Epithelial cell of proximal tubule (primary cell): ENCODE results near the gene TVP23A. TPM values are rescaled to one million over a fixed set of nuclear protein-coding genes. Genes with fewer than 3 reads are reported as not detected.
A peak's percentile ranks its signal among the peaks of the same experiment; 100 is the strongest.
"Not testable (repeated sequence)": the region's sequence is repeated elsewhere in the genome, so short reads cannot be mapped to it uniquely, and the experiment has no call there.

ENCODE experiments used
- DNase-seq: peaks from one replicate; pipeline ENCODE4 v3.0.0-alpha.2; 2011; ENCODE audit warnings: low read depth
- H3K4me3 ChIP-seq: 2 replicates; pipeline ENCODE4 v1.5.1; 2011; ENCODE audit warnings: low read depth, mild to moderate bottlenecking, low read length
- total RNA-seq: library from RNA; depleted of rRNA; stranded (reverse); fragments of >200 nt; gene quantifications from 2 replicates; pipeline ENCODE4 v1.2.3, GENCODE V29; 2015
- TF ChIP-seq, protein P1 (sequence below): conservative IDR thresholded peaks from 2 replicates; pipeline ENCODE4 v1.5.1; 2012; ENCODE audit warnings: low read depth, mild to moderate bottlenecking, low read length

The TVP23A gene
- total RNA-seq, 1 donor from 2014 or later = not detected

DNA sequence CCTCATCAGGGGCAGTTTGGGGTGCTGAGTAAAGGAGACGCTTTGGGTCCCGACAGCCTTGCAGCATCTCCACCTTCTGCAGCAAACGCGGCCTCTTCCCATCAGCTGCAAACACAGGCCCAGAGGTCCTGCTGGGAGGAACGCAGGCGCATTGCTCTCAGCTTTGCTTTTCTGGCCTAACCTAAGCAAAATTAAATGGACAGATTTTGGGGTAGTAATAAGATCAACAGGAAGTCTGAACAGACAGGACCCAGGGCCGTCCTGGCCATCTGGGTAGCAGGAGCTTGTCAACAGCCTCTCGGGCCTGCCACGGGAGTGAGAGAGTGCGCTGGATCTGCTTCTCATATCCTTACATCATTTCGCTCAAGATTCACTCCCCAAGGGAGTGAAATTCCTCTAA, 67.8 kb downstream of the TVP23A start:
- no peak overlapping the region for H3K4me3 ChIP-seq
- TF ChIP-seq, protein P1, sequence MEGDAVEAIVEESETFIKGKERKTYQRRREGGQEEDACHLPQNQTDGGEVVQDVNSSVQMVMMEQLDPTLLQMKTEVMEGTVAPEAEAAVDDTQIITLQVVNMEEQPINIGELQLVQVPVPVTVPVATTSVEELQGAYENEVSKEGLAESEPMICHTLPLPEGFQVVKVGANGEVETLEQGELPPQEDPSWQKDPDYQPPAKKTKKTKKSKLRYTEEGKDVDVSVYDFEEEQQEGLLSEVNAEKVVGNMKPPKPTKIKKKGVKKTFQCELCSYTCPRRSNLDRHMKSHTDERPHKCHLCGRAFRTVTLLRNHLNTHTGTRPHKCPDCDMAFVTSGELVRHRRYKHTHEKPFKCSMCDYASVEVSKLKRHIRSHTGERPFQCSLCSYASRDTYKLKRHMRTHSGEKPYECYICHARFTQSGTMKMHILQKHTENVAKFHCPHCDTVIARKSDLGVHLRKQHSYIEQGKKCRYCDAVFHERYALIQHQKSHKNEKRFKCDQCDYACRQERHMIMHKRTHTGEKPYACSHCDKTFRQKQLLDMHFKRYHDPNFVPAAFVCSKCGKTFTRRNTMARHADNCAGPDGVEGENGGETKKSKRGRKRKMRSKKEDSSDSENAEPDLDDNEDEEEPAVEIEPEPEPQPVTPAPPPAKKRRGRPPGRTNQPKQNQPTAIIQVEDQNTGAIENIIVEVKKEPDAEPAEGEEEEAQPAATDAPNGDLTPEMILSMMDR = no peak
- no peak for DNase-seq

- no peak for DNase-seq
- TF ChIP-seq, protein P1 = no peak
These were observed 72.8 kb downstream of the TVP23A start for GRCh38 chr16:10745841-10746240.

GRCh38 chr16:10744370-10745030, 74.1 kb downstream of the TVP23A start:
- TF ChIP-seq, protein P1 = no peak
- DNase-seq = no peak
- peak overlapping the region; percentile 57 for H3K4me3 ChIP-seq

More at GRCh38 chr16:10745841-10746240, 72.8 kb downstream of the TVP23A start:
- no peak overlapping the region for H3K4me3 ChIP-seq

DNA sequence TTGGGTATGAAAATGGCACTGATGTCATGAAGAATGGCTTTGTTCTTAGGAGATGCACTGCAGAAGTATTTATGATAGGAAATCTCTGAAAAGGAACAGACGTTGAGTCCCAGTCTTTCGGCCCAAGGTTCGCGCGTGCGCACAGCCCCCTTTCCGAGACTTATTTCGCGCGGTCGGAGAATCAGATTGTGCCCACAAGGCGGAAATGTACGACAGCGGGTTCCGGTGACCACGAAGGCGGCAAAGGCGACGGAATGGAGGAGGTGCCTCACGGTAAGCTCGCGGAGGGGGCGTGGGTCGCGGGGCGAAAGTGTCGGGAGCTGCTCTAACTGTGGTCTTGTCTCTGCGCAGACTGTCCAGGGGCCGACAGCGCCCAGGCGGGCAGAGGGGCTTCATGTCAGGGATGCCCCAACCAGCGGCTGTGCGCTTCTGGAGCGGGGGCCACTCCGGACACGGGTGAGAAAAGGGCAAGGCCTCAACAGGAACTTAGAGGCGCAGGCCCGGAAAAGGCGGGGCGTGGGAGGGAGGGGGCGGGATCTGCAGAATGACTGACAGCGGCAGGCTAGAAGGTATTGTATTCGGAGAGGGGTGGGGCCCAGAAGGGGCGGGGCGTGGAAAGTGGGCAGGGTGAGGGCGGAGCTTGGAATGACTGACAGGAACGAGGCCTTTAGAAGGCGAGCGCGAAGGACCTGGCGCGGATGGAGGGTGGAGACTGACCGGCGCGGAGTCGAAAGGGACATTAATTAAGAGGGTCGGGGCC, 74.8 kb downstream of the TVP23A start, which contains the start of gene NUBP1:
Gene NUBP1 (plus strand): TSS at position 233 of the 760 bp plus-strand sequence. CDS start 22 bp downstream, at position 255.
- peak within 1 kb of the TSS; percentile 57 for H3K4me3 ChIP-seq
- TF ChIP-seq, protein P1 = no peak
- peak; percentile 76 for DNase-seq

GRCh38 chr16:10743227-10743609, 75.4 kb downstream of the TVP23A start:
- DNase-seq = no peak
- peak overlapping the region; percentile 57 for H3K4me3 ChIP-seq
- TF ChIP-seq, protein P1 = no peak

- TF ChIP-seq, protein P1 = no peak
- no peak for DNase-seq
- no peak overlapping the region for H3K4me3 ChIP-seq
These were observed 76.8 kb downstream of the TVP23A start for GRCh38 chr16:10741844-10742243.

GRCh38 chr16:10741249-10741648, 77.3 kb downstream of the TVP23A start:
- not testable (repeated sequence) for H3K4me3 ChIP-seq, DNase-seq
